ENCODE results near the gene RHOXF1. TPM values are rescaled to one million over a fixed set of nuclear protein-coding genes. Genes with fewer than 3 reads are reported as not detected.
"Not testable (repeated sequence)": the region's sequence is repeated elsewhere in the genome, so short reads cannot be mapped to it uniquely, and the experiment has no call there.

The RHOXF1 gene
- polyA plus RNA-seq, 1 experiment, result not detected

- CTCF ChIA-PET, result no interaction called here
- POLR2A ChIA-PET, result no interaction called here
- no peak overlapping the region for H3K4me3 ChIP-seq (ENCODE audit: low read depth, low read length)
- no peaks in the 10 kb centered on the region for H3K36me3 ChIP-seq (ENCODE audit: control insufficient read depth, insufficient read depth, low read length)
- DNase-seq (ENCODE audit: low read depth), result no peak
- no peak for TF ChIP-seq CTCF (IDR thresholded peaks at IDR 0.05; ENCODE audit: insufficient read depth, low read depth, low read length)
- no peaks in the 10 kb centered on the region for H3K27me3 ChIP-seq (ENCODE audit: control insufficient read depth, insufficient read depth, low read length)
Observed at GRCh38 chrX:120125444-120125843, 9.7 kb upstream of the RHOXF1 start.

GRCh38 chrX:120120223-120120622, 4.5 kb upstream of the RHOXF1 start:
- Histone ChIP-seq H3K36me3 (ENCODE audit: control insufficient read depth, insufficient read depth, low read length) (no peaks in the 10 kb centered on the region), H3K27me3 (ENCODE audit: control insufficient read depth, insufficient read depth, low read length) (no peaks in the 10 kb centered on the region), H3K4me3 (ENCODE audit: low read depth, low read length) (no peak overlapping the region)
- CTCF ChIA-PET, result no interaction called here
- no peak for DNase-seq (ENCODE audit: low read depth)
- no peak for TF ChIP-seq CTCF (IDR thresholded peaks at IDR 0.05; ENCODE audit: insufficient read depth, low read depth, low read length)
- POLR2A ChIA-PET, result no interaction called here

GRCh38 chrX:120111611-120112010, 4.1 kb downstream of the RHOXF1 start:
- CTCF ChIA-PET, result no interaction called here
- TF ChIP-seq CTCF (IDR thresholded peaks at IDR 0.05; ENCODE audit: insufficient read depth, low read depth, low read length), result no peak
- H3K4me3 ChIP-seq (ENCODE audit: low read depth, low read length), result no peak overlapping the region
- POLR2A ChIA-PET, result no interaction called here
- DNase-seq (ENCODE audit: low read depth), result no peak
- H3K36me3 ChIP-seq (ENCODE audit: control insufficient read depth, insufficient read depth, low read length), result no peaks in the 10 kb centered on the region
- no peaks in the 10 kb centered on the region for H3K27me3 ChIP-seq (ENCODE audit: control insufficient read depth, insufficient read depth, low read length)

- Histone ChIP-seq H3K4me3 (ENCODE audit: low read depth, low read length) (no peak overlapping the region), H3K27me3 (ENCODE audit: control insufficient read depth, insufficient read depth, low read length) (no peaks in the 10 kb centered on the region), H3K36me3 (ENCODE audit: control insufficient read depth, insufficient read depth, low read length) (no peaks in the 10 kb centered on the region)
- POLR2A ChIA-PET, result no interaction called here
- DNase-seq (ENCODE audit: low read depth), result no peak
- no peak for TF ChIP-seq CTCF (IDR thresholded peaks at IDR 0.05; ENCODE audit: insufficient read depth, low read depth, low read length)
- CTCF ChIA-PET, result no interaction called here
Observed at GRCh38 chrX:120109378-120109777, 6.3 kb downstream of the RHOXF1 start.

GRCh38 chrX:120104707-120105106, 11.0 kb downstream of the RHOXF1 start:
- H3K27me3 ChIP-seq (ENCODE audit: control insufficient read depth, insufficient read depth, low read length); DNase-seq (ENCODE audit: low read depth); H3K36me3 ChIP-seq (ENCODE audit: control insufficient read depth, insufficient read depth, low read length); POLR2A ChIA-PET; H3K4me3 ChIP-seq (ENCODE audit: low read depth, low read length); CTCF ChIA-PET: not testable (repeated sequence)

- H3K27me3 ChIP-seq (ENCODE audit: control insufficient read depth, insufficient read depth, low read length); POLR2A ChIA-PET; H3K4me3 ChIP-seq (ENCODE audit: low read depth, low read length); CTCF ChIA-PET; H3K36me3 ChIP-seq (ENCODE audit: control insufficient read depth, insufficient read depth, low read length); DNase-seq (ENCODE audit: low read depth): not testable (repeated sequence)
Observed at GRCh38 chrX:120101057-120101456, 14.7 kb downstream of the RHOXF1 start.

Measured in BJ (cell line).